HL-60 (cell line): Measurements from ENCODE around the gene PHACTR3.

Experiments used
- CTCF ChIP-seq: IDR thresholded peaks from one replicate; pipeline ENCODE4 v1.5.1; 2011; ENCODE audit warnings: low read length, control low read depth, inconsistent platforms; ENCODE audit not compliant: insufficient read depth
- GABPA ChIP-seq: IDR thresholded peaks from 2 replicates; pipeline ENCODE4 v1.6.1; 2012; ENCODE audit warnings: low read depth
- POLR2AphosphoS5 ChIP-seq: IDR thresholded peaks from 2 replicates; pipeline ENCODE4 v1.6.1; 2012; ENCODE audit warnings: low read depth
- SPI1 ChIP-seq: IDR thresholded peaks from 2 replicates; pipeline ENCODE4 v1.6.1; 2012; ENCODE audit warnings: low read depth, mild to moderate bottlenecking, borderline replicate concordance

- TF ChIP-seq CTCF (no peak), GABPA (no peak), POLR2AphosphoS5 (no peak), SPI1 (no peak)
Measured at GRCh38 chr20:59559863-59560262, 44.5 kb upstream of the PHACTR3 start.
